Mesenteric fat pad (tissue), 1 donor: ENCODE data around the gene INTS15. TPM values are rescaled to one million over a fixed set of nuclear protein-coding genes. Genes with fewer than 3 reads are reported as not detected.
"Not testable (repeated sequence)": the region's sequence is repeated elsewhere in the genome, so short reads cannot be mapped to it uniquely, and the experiment has no call there.

Experiments used
- DNase-seq: peaks from one replicate; pipeline ENCODE4 v3.0.0-alpha.2; 2020; ENCODE audit warnings: low spot score
- total RNA-seq: library from RNA; stranded (reverse); fragmentation: NEBNext Ultra II Directional; extraction: Animal tissue kit (Norgen Biotek cat#: 25700); gene quantifications from one replicate; pipeline ENCODE4 v1.2.1, GENCODE V29; 2021
- donor health status: DM: yes; HTN: yes; CAD: no.

The INTS15 gene
- total RNA-seq, 1 donor from 2014 or later = 26.2 TPM

GRCh38 chr7:6576867-6577368, 12.9 kb upstream of the INTS15 start:
- not testable (repeated sequence) for DNase-seq

GRCh38 chr7:6577369-6578113, 12.3 kb upstream of the INTS15 start, which contains the start of gene ZDHHC4:
Gene ZDHHC4 (plus strand): TSS chr7:6577454. CDS start chr7:6580562, 3,108 bp downstream.
- DNase-seq = peak; percentile 97

GRCh38 chr7:6578114-6579084, 11.4 kb upstream of the INTS15 start:
- DNase-seq = no peak

GRCh38 chr7:6579446-6579845, 10.4 kb upstream of the INTS15 start:
- DNase-seq = no peak

- not testable (repeated sequence) for DNase-seq
Measured at GRCh38 chr7:6585746-6586432, 3.9 kb upstream of the INTS15 start.

- DNase-seq = no peak
Measured at GRCh38 chr7:6588566-6588965, 1.3 kb upstream of the INTS15 start.

GRCh38 chr7:6589151-6589828, 531 bp upstream of the INTS15 start:
- no peak for DNase-seq

GRCh38 chr7:6590645-6591110, 857 bp downstream of the INTS15 start:
- no peak for DNase-seq

- no peak for DNase-seq
Measured at GRCh38 chr7:6600093-6600492, 10.3 kb downstream of the INTS15 start.

GRCh38 chr7:6604458-6604857, 14.6 kb downstream of the INTS15 start:
- no peak for DNase-seq

- DNase-seq = no peak
Measured at GRCh38 chr7:6606866-6607583, 17.2 kb downstream of the INTS15 start.

GRCh38 chr7:6607651-6608051, 17.8 kb downstream of the INTS15 start:
- no peak for DNase-seq

- DNase-seq = no peak
Measured at GRCh38 chr7:6608081-6608480, 18.3 kb downstream of the INTS15 start.

GRCh38 chr7:6608794-6609193, 19.0 kb downstream of the INTS15 start:
- no peak for DNase-seq

- DNase-seq = no peak
Measured at GRCh38 chr7:6612819-6613218, 23.0 kb downstream of the INTS15 start.

- DNase-seq = no peak
Measured at GRCh38 chr7:6613706-6614105, 23.9 kb downstream of the INTS15 start.

- DNase-seq = no peak
Measured at GRCh38 chr7:6614953-6615722, 25.3 kb downstream of the INTS15 start, which contains the start of gene ZNF853. Gene ZNF853 (plus strand): TSS chr7:6615610. CDS start chr7:6616175, 565 bp downstream.

GRCh38 chr7:6615723-6616555, 26.1 kb downstream of the INTS15 start:
- no peak for DNase-seq
